Fibroblast of the aortic adventitia (primary cell): ENCODE results near the gene STEAP4. TPM values are rescaled to one million over a fixed set of nuclear protein-coding genes. Genes with fewer than 3 reads are reported as not detected.
"Not testable (repeated sequence)": the region's sequence is repeated elsewhere in the genome, so short reads cannot be mapped to it uniquely, and the experiment has no call there.

ENCODE experiments used
- DNase-seq: peaks from one replicate; pipeline ENCODE4 v3.0.0-alpha.2; 2010; ENCODE audit warnings: low read depth
- H3K4me3 ChIP-seq: 2 replicates; pipeline ENCODE4 v1.5.1; 2011; ENCODE audit warnings: low read depth, mild to moderate bottlenecking, control low read depth, low read length, moderate library complexity
- CTCF ChIP-seq: IDR thresholded peaks from 2 replicates; pipeline ENCODE4 v1.5.1; 2011; ENCODE audit warnings: mild to moderate bottlenecking, low read length, control low read depth, inconsistent platforms; ENCODE audit not compliant: insufficient read depth
- total RNA-seq: library from RNA; depleted of rRNA; stranded (reverse); fragments of >200 nt; gene quantifications from 2 replicates; pipeline ENCODE4 v1.2.3, GENCODE V29; 2012; ENCODE audit warnings: low replicate concordance

Gene STEAP4
- total RNA-seq, 1 donor = 2.1 TPM

GRCh38 chr7:88267421-88267820 is 39.3 kb downstream of the STEAP4 start:
- no peak for TF ChIP-seq CTCF
- no peak for DNase-seq

GRCh38 chr7:88264987-88265386 is 41.7 kb downstream of the STEAP4 start:
- not testable (repeated sequence) for H3K4me3 ChIP-seq, DNase-seq

More at GRCh38 chr7:88267421-88267820, 39.3 kb downstream of the STEAP4 start:
- H3K4me3 ChIP-seq = no peak overlapping the region

DNA sequence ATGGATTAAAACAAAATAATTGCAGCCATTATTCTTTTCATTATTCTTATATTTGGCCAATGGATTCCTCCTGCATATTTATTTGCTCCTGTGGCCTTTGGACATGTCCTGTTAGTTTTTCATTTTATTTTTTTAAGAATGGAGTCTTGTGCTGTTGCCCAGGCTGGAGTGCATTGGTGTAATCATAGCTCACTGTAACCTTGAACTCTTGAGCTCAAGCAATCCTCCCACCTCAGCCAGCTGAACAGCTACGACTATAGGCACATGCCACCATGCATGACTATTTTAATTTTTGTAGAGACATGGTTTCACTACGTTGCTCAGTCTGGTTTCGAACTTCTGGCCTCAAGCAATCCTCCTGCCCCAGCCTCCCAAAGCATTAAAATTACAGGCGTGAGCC is 44.1 kb downstream of the STEAP4 start:
- no peak overlapping the region for H3K4me3 ChIP-seq
- TF ChIP-seq CTCF = no peak
- DNase-seq = no peak

- DNase-seq = no peak
Measured at GRCh38 chr7:88260719-88261118, 46.0 kb downstream of the STEAP4 start.

GRCh38 chr7:88259656-88260380 is 46.9 kb downstream of the STEAP4 start:
- no peak for DNase-seq
- H3K4me3 ChIP-seq = no peak overlapping the region
- TF ChIP-seq CTCF = no peak

More at GRCh38 chr7:88260719-88261118, 46.0 kb downstream of the STEAP4 start:
- no peak for TF ChIP-seq CTCF
- no peak overlapping the region for H3K4me3 ChIP-seq

GRCh38 chr7:88258296-88258695 is 48.4 kb downstream of the STEAP4 start:
- H3K4me3 ChIP-seq, DNase-seq: not testable (repeated sequence)

GRCh38 chr7:88256906-88257305 is 49.8 kb downstream of the STEAP4 start:
- DNase-seq = no peak
- TF ChIP-seq CTCF = no peak
- no peak overlapping the region for H3K4me3 ChIP-seq
